Left cardiac atrium (tissue), 4 donors: Measurements from ENCODE around the gene KRTAP3-1. TPM values are rescaled to one million over a fixed set of nuclear protein-coding genes. Genes with fewer than 3 reads are reported as not detected.

Source experiments
- ATAC-seq, 2 donors: fragments of 200-7000 bp; cut with Tn5 transposase; one replicate each; pipeline ENCODE4 v1.9.1; 2020; ENCODE audit warnings: mild to moderate bottlenecking in 2 of 2, moderate library complexity in 2 of 2
- DNase-seq: peaks from one replicate; pipeline ENCODE4 v3.0.0-alpha.2; 2020
- intact Hi-C, 2 donors: fragments of 100-400 bp; cut with DNase I; formaldehyde crosslinking; loops; one replicate each; pipeline versions ENCODE4 v1.14.1 to v1.15.1; 2022 to 2023
- total RNA-seq, 2 donors: library from RNA; stranded (reverse); fragmentation: NEBNext Ultra II Directional; extraction: Animal tissue kit (Norgen Biotek cat#: 25700); gene quantifications; one replicate each; pipeline ENCODE4 v1.2.1, GENCODE V29; 2021
- donor health status: DM: no; HTN: yes; CAD: no.
- donor health status: DM: no; HTN: yes; CAD: no; lungs with severe emphysema.
- donor health status: DM: yes; HTN: yes; CAD: no.
- donor health status: Dilated cardiomyopathy.

The KRTAP3-1 gene
- total RNA-seq, 2 donors from 2014 or later, result not detected

GRCh38 chr17:40986920-40987319, 22.0 kb downstream of the KRTAP3-1 start:
- DNase-seq (no peak), ATAC-seq (no peak)
- intact Hi-C loops, result no loop called here

GRCh38 chr17:40984226-40984625, 24.7 kb downstream of the KRTAP3-1 start, which contains the start of gene KRT40:
Gene KRT40, minus strand, starts transcription at chr17:40984326. Its CDS starts 53 bp downstream, at chr17:40984273.
- DNase-seq (no peak), ATAC-seq (no peak)
- intact Hi-C loops, result no loop called here

- ATAC-seq, result no peak
- no peak for DNase-seq
- intact Hi-C loops, result no loop called here
Observed at GRCh38 chr17:40981115-40981514, 27.8 kb downstream of the KRTAP3-1 start.

- intact Hi-C loops, result no loop called here
- ATAC-seq, result peak; percentile 19 to 39
Observed at GRCh38 chr17:40980596-40980995, 28.3 kb downstream of the KRTAP3-1 start.

DNA sequence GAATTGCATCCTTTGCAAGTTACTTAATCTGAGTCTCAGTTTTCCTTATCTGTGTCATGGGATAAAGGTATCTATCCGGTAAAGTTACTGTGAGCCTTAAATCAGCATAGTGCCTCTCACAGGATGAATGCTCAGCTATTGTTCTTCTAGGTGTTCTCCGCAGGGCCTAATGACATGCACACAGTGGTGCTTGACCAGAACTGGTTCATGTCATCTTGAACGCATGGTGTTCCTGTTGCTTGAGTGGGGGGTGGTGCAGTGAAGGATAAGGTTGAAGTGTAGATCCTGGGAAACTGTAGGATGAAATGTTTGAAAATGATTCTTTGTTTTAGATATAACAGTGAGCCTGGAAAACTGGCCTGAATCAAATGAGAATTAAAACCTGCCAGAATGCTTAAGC, 28.8 kb downstream of the KRTAP3-1 start:
- ATAC-seq, result no peak
- intact Hi-C loops, result no loop called here
- no peak for DNase-seq

More at GRCh38 chr17:40980596-40980995, 28.3 kb downstream of the KRTAP3-1 start:
- no peak for DNase-seq

DNA sequence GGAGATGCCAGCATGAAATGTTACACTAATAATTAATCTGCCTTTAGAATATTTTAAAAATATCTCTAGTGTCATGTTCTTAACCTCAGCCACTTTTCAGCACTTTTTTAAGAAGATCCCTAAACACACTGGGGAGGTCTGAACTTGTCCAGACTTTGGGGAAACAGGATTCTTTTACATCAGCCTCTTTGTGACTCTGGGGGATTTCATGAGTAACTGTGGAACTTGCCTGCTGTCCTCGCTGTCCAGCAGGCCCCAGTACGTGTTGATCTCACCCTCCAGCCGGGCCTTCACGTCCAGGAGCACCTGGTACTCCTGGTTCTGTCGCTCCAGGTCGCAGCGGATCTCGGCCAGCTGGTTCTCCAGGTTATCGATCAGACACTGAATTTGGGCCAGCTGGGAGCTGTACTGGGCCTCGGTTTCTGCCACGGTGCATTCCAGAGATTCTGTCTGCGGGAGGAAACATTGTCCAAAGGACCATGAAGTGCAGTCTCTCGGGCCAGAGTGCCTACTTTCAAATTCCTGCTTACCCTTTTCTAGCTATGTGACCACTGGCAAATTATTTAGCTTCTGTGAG, 30.3 kb downstream of the KRTAP3-1 start:
- no peak for DNase-seq

DNA sequence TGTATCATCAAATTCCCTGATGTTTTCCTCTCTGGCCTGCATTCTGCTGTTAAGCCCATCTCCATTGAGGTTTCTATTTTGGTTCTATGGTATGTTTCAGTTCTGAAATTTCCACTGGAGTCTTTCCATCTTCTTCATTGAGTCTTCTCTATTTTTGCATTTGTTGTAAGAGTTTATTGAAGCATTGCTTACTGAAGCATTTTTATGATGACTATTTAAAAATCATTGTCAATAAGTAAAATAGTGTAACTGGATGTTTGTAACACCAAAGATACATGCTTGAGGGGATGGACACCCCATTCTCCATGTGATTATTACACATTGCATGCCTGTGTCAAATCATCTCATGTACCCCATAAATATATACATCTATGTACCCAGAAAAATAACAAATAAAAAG, 33.4 kb downstream of the KRTAP3-1 start:
- no peak for ATAC-seq
- no peak for DNase-seq
- intact Hi-C loops, result no loop called here

More for the DNA sequence above, 30.3 kb downstream of the KRTAP3-1 start:
- intact Hi-C loops, result no loop called here
- no peak for ATAC-seq

DNA sequence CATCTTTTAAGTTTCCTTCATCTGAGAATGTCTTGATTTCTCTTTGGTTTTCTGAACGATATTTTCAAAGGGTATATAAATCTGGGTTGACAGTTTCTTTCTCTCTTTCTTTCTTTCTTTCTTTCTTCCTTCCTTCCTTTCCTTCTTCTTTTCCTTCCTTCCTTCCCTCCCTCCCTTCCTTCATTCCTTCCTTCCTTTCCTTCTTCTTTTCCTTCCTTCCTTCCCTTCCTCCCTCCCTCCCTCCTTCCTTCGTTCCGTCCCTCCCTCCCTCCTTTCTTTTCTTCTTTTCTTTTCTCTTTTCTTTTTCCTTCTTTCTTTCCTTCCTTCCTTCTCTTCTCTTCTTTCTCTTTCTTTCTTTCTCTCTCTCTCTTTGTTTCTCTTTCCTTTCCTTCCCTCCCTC, 34.6 kb downstream of the KRTAP3-1 start:
- DNase-seq (no peak), ATAC-seq (no peak)
- intact Hi-C loops, result no loop called here

GRCh38 chr17:40967582-40967981, 41.3 kb downstream of the KRTAP3-1 start:
- ATAC-seq (no peak), DNase-seq (no peak)
- intact Hi-C loops, result no loop called here

DNA sequence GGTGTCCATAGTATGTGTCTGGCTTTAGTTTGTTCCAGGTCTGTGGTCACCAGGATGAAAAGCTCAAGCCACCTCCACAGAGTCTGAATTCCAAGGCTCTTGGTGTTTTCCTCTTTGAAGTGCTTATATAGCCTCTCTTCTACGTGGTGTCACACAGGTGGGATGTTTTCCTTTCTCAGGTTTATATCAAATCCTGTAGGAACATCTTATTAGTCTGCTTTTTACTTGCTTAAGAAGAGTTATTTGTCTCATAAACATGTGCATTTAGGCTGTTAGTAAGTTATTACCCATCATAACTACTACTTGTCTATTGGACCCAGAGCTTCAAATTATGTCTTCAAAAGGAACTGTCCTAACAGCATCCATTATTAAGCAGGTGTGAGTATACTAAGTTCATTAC, 42.1 kb downstream of the KRTAP3-1 start, which contains the start of gene KRT39:
KRT39 (minus strand) TSS at position 101 of the 400 bp plus-strand sequence; CDS start at position 9, 92 bp downstream.
- ATAC-seq (no peak), DNase-seq (no peak)
- intact Hi-C loops, result no loop called here

DNA sequence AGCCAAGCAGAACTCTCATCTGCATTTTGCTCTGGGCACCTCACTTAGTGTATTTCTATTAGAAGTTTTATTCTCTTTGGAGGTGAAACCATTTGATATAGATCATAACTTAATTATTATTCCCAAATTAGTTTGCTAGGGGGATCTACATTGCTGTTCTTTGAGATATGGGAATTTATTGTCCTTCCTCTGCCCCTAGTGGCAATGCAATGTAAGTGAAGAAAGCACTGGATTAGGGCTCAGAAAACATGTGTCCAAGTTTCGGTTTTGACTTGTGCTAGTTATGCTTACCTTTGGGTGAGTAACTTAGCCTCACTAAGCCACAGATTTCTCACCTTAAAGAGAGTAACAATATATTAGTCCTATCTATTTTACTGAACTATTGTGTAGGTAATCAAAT, 45.1 kb downstream of the KRTAP3-1 start:
- DNase-seq (no peak), ATAC-seq (no peak)
- intact Hi-C loops, result no loop called here

DNA sequence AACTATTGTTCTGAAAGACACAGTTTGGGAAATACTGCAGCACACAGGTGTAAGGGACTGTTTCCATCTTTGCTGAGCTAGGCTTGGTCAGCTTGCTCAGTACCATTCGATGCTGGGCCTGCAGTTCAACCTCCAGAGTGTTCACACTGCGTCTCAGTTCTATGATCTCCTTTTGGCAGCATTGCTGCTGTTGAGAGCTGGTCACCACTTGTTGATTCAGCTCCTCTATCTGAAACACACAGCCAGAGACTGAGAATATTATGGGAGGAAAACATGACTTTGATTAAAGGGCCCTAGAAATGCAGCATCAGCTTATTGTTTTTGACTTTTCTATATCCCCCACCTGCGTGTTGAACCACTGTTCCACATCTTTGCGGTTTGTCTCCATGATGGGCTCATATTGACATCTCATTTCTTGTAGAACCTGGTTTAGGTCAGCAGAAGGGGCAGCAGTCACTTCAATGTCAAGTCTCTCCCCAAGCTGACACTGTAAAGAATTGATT, 46.8 kb downstream of the KRTAP3-1 start:
- DNase-seq (no peak), ATAC-seq (no peak)
- intact Hi-C loops, result no loop called here

DNA sequence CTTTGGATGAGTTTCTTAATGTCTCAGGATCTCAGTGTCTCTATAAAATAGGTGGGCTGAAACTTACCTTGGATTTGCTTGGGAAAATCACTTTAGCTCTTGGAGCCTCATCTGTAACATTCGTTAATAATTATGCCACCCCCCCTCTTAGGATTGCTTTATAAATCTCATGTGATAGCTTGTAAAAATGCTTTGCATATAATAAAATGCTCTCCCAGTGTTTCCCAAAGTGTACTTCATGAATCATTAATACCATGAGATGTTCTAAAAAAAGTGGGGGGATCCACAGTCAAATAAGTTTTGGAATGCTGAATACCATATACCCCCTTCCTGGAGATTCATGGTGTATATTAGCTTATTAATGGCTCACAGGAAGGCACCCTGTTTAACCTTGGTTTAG, 47.3 kb downstream of the KRTAP3-1 start:
- DNase-seq (no peak), ATAC-seq (no peak)
- intact Hi-C loops, result no loop called here

- DNase-seq (no peak), ATAC-seq (no peak)
- intact Hi-C loops, result no loop called here
Observed at GRCh38 chr17:40960144-40960543, 48.8 kb downstream of the KRTAP3-1 start.

Other genes starting within 250 kb of the KRTAP3-1 start
- not detected for gene KRT26, start 236.9 kb downstream of the KRTAP3-1 start, total RNA-seq
- gene KRT27, start 226.6 kb downstream of the KRTAP3-1 start, total RNA-seq, result not detected
- gene KRT28, start 209.2 kb downstream of the KRTAP3-1 start, total RNA-seq, result not detected
- gene KRT10, start 186.5 kb downstream of the KRTAP3-1 start, total RNA-seq, result 10 to 100 TPM; 57.0 to 68.8 TPM
- not detected for gene KRT12, start 141.9 kb downstream of the KRTAP3-1 start, total RNA-seq
- gene KRT20, start 123.9 kb downstream of the KRTAP3-1 start, total RNA-seq, result not detected
- under 1 TPM in 1 of 2 donors, not detected in 1; 0.29 TPM for gene KRT23, start 71.5 kb downstream of the KRTAP3-1 start, total RNA-seq
- gene KRT39, start 42.2 kb downstream of the KRTAP3-1 start, total RNA-seq, result not detected
- gene KRT40, start 24.8 kb downstream of the KRTAP3-1 start, total RNA-seq, result not detected
- gene KRTAP3-3, start 15.0 kb downstream of the KRTAP3-1 start, total RNA-seq, result not detected
- gene KRTAP3-2, start 9.2 kb downstream of the KRTAP3-1 start, total RNA-seq, result not detected
- gene KRTAP1-5, start 18.1 kb upstream of the KRTAP3-1 start, total RNA-seq, result not detected
- not detected for gene KRTAP1-4, start 21.1 kb upstream of the KRTAP3-1 start, total RNA-seq
- not detected for gene KRTAP1-3, start 25.7 kb upstream of the KRTAP3-1 start, total RNA-seq
- gene KRTAP1-1, start 32.3 kb upstream of the KRTAP3-1 start, total RNA-seq, result not detected
- gene KRTAP2-1, start 38.2 kb upstream of the KRTAP3-1 start, total RNA-seq, result not detected
- gene KRTAP2-2, start 46.1 kb upstream of the KRTAP3-1 start, total RNA-seq, result not detected
- gene KRTAP2-3, start 51.0 kb upstream of the KRTAP3-1 start, total RNA-seq, result not detected
- not detected for gene KRTAP2-4, start 56.8 kb upstream of the KRTAP3-1 start, total RNA-seq
- gene KRTAP4-7, start 75.0 kb upstream of the KRTAP3-1 start, total RNA-seq, result not detected
- not detected for gene KRTAP4-8, start 89.0 kb upstream of the KRTAP3-1 start, total RNA-seq
- gene KRTAP4-16, start 93.1 kb upstream of the KRTAP3-1 start, total RNA-seq, result not detected
- gene KRTAP4-9, start 96.3 kb upstream of the KRTAP3-1 start, total RNA-seq, result not detected
- gene KRTAP4-11, start 109.2 kb upstream of the KRTAP3-1 start, total RNA-seq, result not detected
- not detected for gene KRTAP4-12, start 115.1 kb upstream of the KRTAP3-1 start, total RNA-seq
- not detected for gene KRTAP4-6, start 131.4 kb upstream of the KRTAP3-1 start, total RNA-seq
- not detected for gene KRTAP4-5, start 140.7 kb upstream of the KRTAP3-1 start, total RNA-seq
- not detected for gene KRTAP4-4, start 151.6 kb upstream of the KRTAP3-1 start, total RNA-seq
- not detected for gene KRTAP4-3, start 159.1 kb upstream of the KRTAP3-1 start, total RNA-seq
- not detected for gene KRTAP4-2, start 169.1 kb upstream of the KRTAP3-1 start, total RNA-seq
- not detected for gene KRTAP4-1, start 175.8 kb upstream of the KRTAP3-1 start, total RNA-seq
- gene KRTAP9-1, start 180.8 kb upstream of the KRTAP3-1 start, total RNA-seq, result not detected
- not detected for gene KRTAP9-2, start 217.5 kb upstream of the KRTAP3-1 start, total RNA-seq
- not detected for gene KRTAP9-3, start 223.3 kb upstream of the KRTAP3-1 start, total RNA-seq
- not detected for gene KRTAP9-8, start 228.9 kb upstream of the KRTAP3-1 start, total RNA-seq
- not detected for gene KRTAP9-4, start 240.6 kb upstream of the KRTAP3-1 start, total RNA-seq
- gene KRTAP9-9, start 246.3 kb upstream of the KRTAP3-1 start, total RNA-seq, result not detected